H1 (cell line): ENCODE measurements around the gene TSPAN9. TPM values are rescaled to one million over a fixed set of nuclear protein-coding genes. Genes with fewer than 3 reads are reported as not detected.

ENCODE experiments used
- CTCF ChIA-PET: fragments of 300-600 bp; sonication (Branson Sonifier 250); formaldehyde crosslinking; loops from one replicate; lab custom pipeline; 2021; ENCODE audit not compliant: partially characterized antibody; lab: Charles Lee
- POLR2A ChIA-PET: fragments of 300-600 bp; sonication (Branson Sonifier 250); formaldehyde crosslinking; loops from one replicate; lab custom pipeline; 2021; ENCODE audit warnings: inconsistent platforms; ENCODE audit not compliant: partially characterized antibody; lab: Charles Lee
- DNase-seq, 2 experiments: peaks; one replicate each; pipeline versions ENCODE4 v3.0.0 to v3.0.0-alpha.2; 2010 to 2022; ENCODE audit warnings: low spot score in 2 of 2, low read depth in 1 of 2, mixed read lengths in 1 of 2
- FAIRE-seq: peaks from 2 replicates; lab custom pipeline; 2011; peaks lifted over from hg19 to GRCh38; lab: Jason Lieb, UNC
- H2AFZ ChIP-seq: 2 replicates; pipeline ENCODE4 v1.8.1; 2012; ENCODE audit warnings: low read length, inconsistent platforms
- H2AK5ac ChIP-seq: 2 replicates; pipeline ENCODE4 v1.6.1; 2013; ENCODE audit warnings: low read depth, low read length
- H2BK120ac ChIP-seq: replicated peaks from 2 replicates; pipeline ENCODE3; 2013; ENCODE audit warnings: low read depth, low read length, inconsistent platforms
- H2BK12ac ChIP-seq: 2 replicates; pipeline ENCODE4 v1.6.1; 2013; ENCODE audit warnings: low read depth, low read length
- H2BK15ac ChIP-seq: 2 replicates; pipeline ENCODE4 v1.6.1; 2013; ENCODE audit warnings: low read length
- H2BK20ac ChIP-seq: 2 replicates; pipeline ENCODE4 v1.6.1; 2013; ENCODE audit warnings: low read length
- H2BK5ac ChIP-seq: 2 replicates; pipeline ENCODE4 v1.6.1; 2013; ENCODE audit warnings: low read depth, low read length
- H3K14ac ChIP-seq: 2 replicates; pipeline ENCODE4 v1.6.1; 2013; ENCODE audit warnings: inconsistent platforms; ENCODE audit not compliant: insufficient read length
- H3K18ac ChIP-seq: 2 replicates; pipeline ENCODE4 v1.6.1; 2013; ENCODE audit warnings: low read length; ENCODE audit errors: extremely low read depth
- H3K23ac ChIP-seq: 2 replicates; pipeline ENCODE4 v1.6.1; 2013; ENCODE audit warnings: inconsistent platforms; ENCODE audit not compliant: insufficient read length
- H3K23me2 ChIP-seq: 2 replicates; pipeline ENCODE4 v1.6.1; 2013; ENCODE audit warnings: low read depth, low read length
- H3K27ac ChIP-seq: 2 replicates; pipeline ENCODE4 v1.6.1; 2011; ENCODE audit warnings: low read depth, low read length, inconsistent platforms
- H3K27me3 ChIP-seq, 4 experiments: replicated peaks in 1 of 4; 1 replicate in 1 of 4; 2 replicates in 3 of 4; pipeline versions ENCODE4 v1.6.1 to v1.8.1; 2011 to 2013; ENCODE audit warnings: low read length in 3 of 4, mild to moderate bottlenecking in 3 of 4, inconsistent platforms in 2 of 4, mixed read lengths in 2 of 4, moderate library complexity in 1 of 4; ENCODE audit not compliant: control insufficient read depth in 3 of 4, insufficient read depth in 3 of 4; ENCODE audit errors: extremely low read depth in 1 of 4
- H3K36me3 ChIP-seq, 4 experiments: 2 replicates each; pipeline versions ENCODE4 v1.6.1 to v1.8.1; 2011 to 2013; ENCODE audit warnings: mild to moderate bottlenecking in 4 of 4, low read length in 3 of 4, moderate library complexity in 2 of 4, control low read depth in 1 of 4, inconsistent platforms in 1 of 4; ENCODE audit not compliant: insufficient read depth in 4 of 4, control insufficient read depth in 2 of 4
- H3K4ac ChIP-seq: replicated peaks from 2 replicates; pipeline ENCODE3; 2013; ENCODE audit warnings: low read length, low read depth, mixed read lengths, inconsistent platforms; ENCODE audit not compliant: insufficient read length
- H3K4me1 ChIP-seq, 4 experiments: replicated peaks in 1 of 4; 1 replicate in 1 of 4; 2 replicates in 3 of 4; pipeline versions ENCODE4 v1.6.1 to v1.8.1; 2011 to 2013; ENCODE audit warnings: low read length in 3 of 4, inconsistent platforms in 2 of 4, mixed read lengths in 1 of 4; ENCODE audit not compliant: insufficient read depth in 4 of 4, control insufficient read depth in 3 of 4
- H3K4me2 ChIP-seq, 2 experiments: 2 replicates each; pipeline versions ENCODE4 v1.6.1 to v1.8.1; 2011 to 2013; ENCODE audit warnings: low read depth in 2 of 2, low read length in 2 of 2, control low read depth in 1 of 2, inconsistent platforms in 1 of 2, mild to moderate bottlenecking in 1 of 2; ENCODE audit not compliant: insufficient read depth in 1 of 2
- H3K4me3 ChIP-seq, 4 experiments: fragments of 200-600, 300-600 bp in 1 of 4; sonication (generic), shearing (Covaris generic), sonication (Bioruptor Twin) in 1 of 4; 2 replicates each; pipeline versions ENCODE4 v1.5.1 to v1.8.1; 2011 to 2016; ENCODE audit warnings: low read length in 4 of 4, low read depth in 3 of 4, control low read depth in 2 of 4, inconsistent platforms in 2 of 4, mild to moderate bottlenecking in 2 of 4, mixed read lengths in 1 of 4, moderate library complexity in 1 of 4; ENCODE audit not compliant: insufficient read depth in 2 of 4; ENCODE audit errors: extremely low read depth in 1 of 4
- H3K56ac ChIP-seq: replicated peaks from 2 replicates; pipeline ENCODE3; 2013; ENCODE audit warnings: low read depth, mild to moderate bottlenecking, mixed read lengths, low read length, inconsistent platforms; ENCODE audit not compliant: insufficient read length
- H3K79me1 ChIP-seq: 2 replicates; pipeline ENCODE4 v1.6.1; 2013; ENCODE audit warnings: low read depth, low read length, control low read depth
- H3K79me2 ChIP-seq, 2 experiments: 2 replicates each; pipeline versions ENCODE4 v1.6.1 to v1.8.1; 2012 to 2013; ENCODE audit warnings: low read length in 2 of 2, mild to moderate bottlenecking in 2 of 2, inconsistent platforms in 1 of 2; ENCODE audit not compliant: insufficient read depth in 2 of 2, control insufficient read depth in 1 of 2
- H3K9ac ChIP-seq, 4 experiments: replicated peaks in 1 of 4; 1 replicate in 1 of 4; 2 replicates in 3 of 4; pipeline versions ENCODE4 v1.6.1 to v1.8.1; 2011 to 2013; ENCODE audit warnings: low read depth in 3 of 4, low read length in 3 of 4, control low read depth in 2 of 4, mild to moderate bottlenecking in 2 of 4, moderate library complexity in 2 of 4, inconsistent platforms in 1 of 4; ENCODE audit errors: extremely low read depth in 1 of 4
- H3K9me3 ChIP-seq, 2 experiments: 2 replicates each; pipeline versions ENCODE4 v1.6.1 to v1.8.1; 2012 to 2013; ENCODE audit warnings: mild to moderate bottlenecking in 2 of 2, moderate library complexity in 2 of 2, control low read depth in 1 of 2, inconsistent platforms in 1 of 2, low read depth in 1 of 2, low read length in 1 of 2, mixed read lengths in 1 of 2; ENCODE audit not compliant: insufficient read depth in 2 of 2
- H4K20me1 ChIP-seq, 2 experiments: replicated peaks in 1 of 2; 2 replicates each; pipeline versions ENCODE3 to v1.8.1; 2011 to 2013; ENCODE audit warnings: inconsistent platforms in 2 of 2, low read length in 2 of 2, mild to moderate bottlenecking in 1 of 2; ENCODE audit not compliant: insufficient read depth in 2 of 2, control insufficient read depth in 1 of 2
- H4K5ac ChIP-seq: 2 replicates; pipeline ENCODE4 v1.6.1; 2013; ENCODE audit warnings: low read length, low read depth, mixed read lengths, inconsistent platforms; ENCODE audit not compliant: insufficient read length
- H4K8ac ChIP-seq: 2 replicates; pipeline ENCODE4 v1.8.0; 2013; ENCODE audit warnings: mild to moderate bottlenecking, moderate library complexity, low read length, inconsistent platforms; ENCODE audit not compliant: insufficient read depth; ENCODE audit errors: extremely low read depth
- H4K91ac ChIP-seq: replicated peaks from 2 replicates; pipeline ENCODE3; 2013; ENCODE audit warnings: low read length, mixed read lengths, inconsistent platforms; ENCODE audit not compliant: insufficient read length
- ATF2 ChIP-seq: IDR thresholded peaks from 2 replicates; pipeline ENCODE4 v1.6.1; 2012; ENCODE audit warnings: low read length, inconsistent platforms
- CHD2 ChIP-seq: IDR thresholded peaks from 2 replicates; pipeline ENCODE4 v1.6.1; 2012; ENCODE audit warnings: low read length, improper control_type of control experiment
- CTCF ChIP-seq, 3 experiments: IDR thresholded peaks; 1 replicate in 2 of 3; 2 replicates in 1 of 3; pipeline versions ENCODE4 v1.5.1 to v1.6.1; 2011; ENCODE audit warnings: low read length in 3 of 3, mild to moderate bottlenecking in 3 of 3, inconsistent platforms in 2 of 3, low read depth in 1 of 3, moderate library complexity in 1 of 3; ENCODE audit not compliant: insufficient read depth in 1 of 3; ENCODE audit errors: control extremely low read depth in 1 of 3
- GABPA ChIP-seq: IDR thresholded peaks from 2 replicates; pipeline ENCODE4 v1.6.1; 2011; ENCODE audit warnings: mild to moderate bottlenecking, low read length, moderate library complexity, borderline replicate concordance; ENCODE audit not compliant: insufficient read depth
- HDAC6 ChIP-seq: IDR thresholded peaks from one replicate; pipeline ENCODE4 v1.7.1; 2012; ENCODE audit warnings: low read depth, mild to moderate bottlenecking, inconsistent platforms, low read length, moderate library complexity
- NANOG ChIP-seq: IDR thresholded peaks from 2 replicates; pipeline ENCODE4 v1.6.1; 2011; ENCODE audit warnings: low read length, low read depth, mild to moderate bottlenecking, inconsistent platforms; ENCODE audit not compliant: insufficient read depth, poor library complexity, severe bottlenecking
- POU5F1 ChIP-seq: IDR thresholded peaks from 2 replicates; pipeline ENCODE4 v1.6.1; 2011; ENCODE audit warnings: low read depth, mild to moderate bottlenecking, low read length, moderate library complexity
- RBBP5 ChIP-seq: IDR thresholded peaks from 2 replicates; pipeline ENCODE4 v1.7.1; 2012; ENCODE audit warnings: low read depth, mild to moderate bottlenecking, inconsistent platforms, low read length, moderate library complexity, borderline replicate concordance
- YY1 ChIP-seq: IDR thresholded peaks from 2 replicates; pipeline ENCODE4 v1.6.1; 2011; ENCODE audit warnings: low read depth, mild to moderate bottlenecking, low read length
- ZNF274 ChIP-seq: IDR thresholded peaks from 2 replicates; pipeline ENCODE4 v1.7.0; 2012; ENCODE audit warnings: low read length, borderline replicate concordance; ENCODE audit errors: extremely low read depth
- WGBS, 2 experiments: shearing (Covaris generic) in 1 of 2; methylation state at CpG; one replicate each; pipeline versions ENCODE4 v1.1.6 to v1.1.7; 2013 to 2015; ENCODE audit warnings: low lambda C conversion rate in 2 of 2, mixed read lengths in 2 of 2, inconsistent platforms in 1 of 2, low coverage in 1 of 2, missing lambda C conversion rate in 1 of 2; ENCODE audit not compliant: insufficient replicate concordance in 2 of 2, insufficient coverage in 1 of 2, insufficient read length in 1 of 2; ENCODE audit errors: extremely low coverage in 1 of 2, missing lambda C conversion rate in 1 of 2; 5-methylcytosine and 5-hydroxymethylcytosine counted together
- polyA plus RNA-seq, 7 experiments: library from polyadenylated mRNA; depleted of rRNA in 3 of 7; stranded (reverse) in 5 of 7; unstranded in 2 of 7; fragments of >200 nt in 5 of 7; fragments of 200-250 nt in 2 of 7; gene quantifications; 1 replicate in 5 of 7; 2 replicates in 1 of 7; 4 replicates in 1 of 7; pipeline versions ENCODE4 v1.2.1 to v1.2.3, GENCODE V29; 2011 to 2013; ENCODE audit warnings: missing spikeins in 2 of 7, mixed read lengths in 2 of 7
- total RNA-seq: library from RNA; stranded (reverse); fragmentation: NEBNext Ultra II Directional; extraction: Animal tissue kit (Norgen Biotek cat#: 25700); gene quantifications from 2 replicates; pipeline ENCODE4 v1.2.1, GENCODE V29; 2021

TSPAN9 gene
- total and polyA plus RNA-seq, 2 of the 8 experiments (the other 6 are each of a cell fraction or from before 2014, with no cell fraction given) = 11.5 to 29.1 TPM

- Histone ChIP-seq H3K9me3 (peaks cover 5 to 7% of the 10 kb centered on the region in 2 experiments; a peak in 3 of 4 replicates), H3K18ac (no peak overlapping the region), H3K23me2 (no peaks in the 10 kb centered on the region), H3K36me3 (no peaks in the 10 kb centered on the region), H3K27me3 (no peaks in the 10 kb centered on the region), H3K9ac (no peak overlapping the region), H4K8ac (no peak overlapping the region), H3K79me1 (no peaks in the 10 kb centered on the region), H2BK12ac (no peak overlapping the region), H3K23ac (no peak overlapping the region), H2BK5ac (no peak overlapping the region), H3K79me2 (no peaks in the 10 kb centered on the region), H3K14ac (no peak overlapping the region), H2BK120ac (no peak overlapping the region), H4K91ac (no peak overlapping the region), H4K20me1 (no peaks in the 10 kb centered on the region), H3K4ac (no peak overlapping the region), H2BK15ac (no peak overlapping the region), H3K4me2 (no peak overlapping the region), H3K56ac (no peak overlapping the region), H3K4me1 (no peaks in the 10 kb centered on the region; a peak in 1 of 7 replicates), H3K4me3 (no peak overlapping the region), H4K5ac (no peak overlapping the region), H2AFZ (no peak overlapping the region), H2AK5ac (no peak overlapping the region), H2BK20ac (no peak overlapping the region), H3K27ac (no peak overlapping the region)
- no peak for FAIRE-seq
- ChIA-PET CTCF (interaction anchor here (0.6 to 1.4 kb wide), 2 partner anchors 9 to 106 kb away, joined by 3 read pairs; no protein-coding TSS in a partner anchor), POLR2A (no interaction called here)
- no peak for DNase-seq
- 93% methylated on average over 3 of the region's 3 CpGs; no CpG with 5 or more reads in 1 of the 2 experiments for WGBS, 2 experiments
- TF ChIP-seq GABPA (no peak), CTCF (IDR thresholded peaks at IDR 0.05; ENCODE audit: control extremely low read depth in 1 of 3, insufficient read depth in 1 of 3, low read depth in 1 of 3, low read length in 3 of 3) (no peak), ZNF274 (no peak), RBBP5 (no peak), HDAC6 (no peak), CHD2 (no peak), YY1 (no peak), POU5F1 (no peak), NANOG (no peak), ATF2 (no peak)
Observed at GRCh38 chr12:3099146-3099545, 22.0 kb downstream of the TSPAN9 start.
